ENCODE results near the gene SCN2B. TPM values are rescaled to one million over a fixed set of nuclear protein-coding genes. Genes with fewer than 3 reads are reported as not detected.

The SCN2B gene
- total and polyA plus RNA-seq, 2 donors = 0.73 to 1.6 TPM

DNA sequence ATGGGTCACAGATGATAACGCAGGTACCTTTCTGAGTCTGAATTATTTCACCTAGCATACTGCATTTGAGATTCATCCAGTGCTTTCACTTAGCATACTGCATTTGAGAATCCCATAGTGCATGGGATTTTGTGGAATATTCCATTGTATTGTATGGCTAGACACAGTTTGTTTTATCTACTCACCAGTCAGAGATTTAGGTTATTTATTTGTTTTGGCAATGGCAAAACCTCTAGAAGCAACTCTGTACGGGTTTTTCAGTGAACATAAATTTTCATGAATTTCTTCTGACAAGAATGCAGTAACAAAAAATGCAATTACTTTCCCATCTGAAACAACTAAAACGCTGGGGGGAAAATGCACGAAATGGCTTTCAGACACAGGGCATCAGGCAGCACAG lies 48.1 kb downstream of the SCN2B start:
- H3K27ac ChIP-seq (ENCODE audit: low read depth in 1 of 2, low read length in 1 of 2) = no peak overlapping the region
- peaks cover 0 to 3% of the 10 kb centered on the region in 2 donors for H3K27me3 ChIP-seq (ENCODE audit: control insufficient read depth in 2 of 2, insufficient read depth in 1 of 2, low read length in 1 of 2)
- 82% methylated on average over 4 of the region's 4 CpGs for WGBS
- no peaks in the 10 kb centered on the region for H3K36me3 ChIP-seq (ENCODE audit: control insufficient read depth in 2 of 2, insufficient read depth in 2 of 2, low read length in 1 of 2)
- H3K4me3 ChIP-seq (ENCODE audit: low read length in 2 of 2) = no peak overlapping the region
- H3K4me1 ChIP-seq (ENCODE audit: control insufficient read depth in 2 of 2, insufficient read depth in 2 of 2, low read length in 2 of 2) = no peaks in the 10 kb centered on the region
- DNase-seq (ENCODE audit: low read depth in 6 of 9, low spot score in 9 of 9) = no peak
- no peaks in the 10 kb centered on the region for H3K9me3 ChIP-seq (ENCODE audit: control insufficient read depth in 2 of 2, insufficient read depth in 1 of 2, low read length in 1 of 2)

DNA sequence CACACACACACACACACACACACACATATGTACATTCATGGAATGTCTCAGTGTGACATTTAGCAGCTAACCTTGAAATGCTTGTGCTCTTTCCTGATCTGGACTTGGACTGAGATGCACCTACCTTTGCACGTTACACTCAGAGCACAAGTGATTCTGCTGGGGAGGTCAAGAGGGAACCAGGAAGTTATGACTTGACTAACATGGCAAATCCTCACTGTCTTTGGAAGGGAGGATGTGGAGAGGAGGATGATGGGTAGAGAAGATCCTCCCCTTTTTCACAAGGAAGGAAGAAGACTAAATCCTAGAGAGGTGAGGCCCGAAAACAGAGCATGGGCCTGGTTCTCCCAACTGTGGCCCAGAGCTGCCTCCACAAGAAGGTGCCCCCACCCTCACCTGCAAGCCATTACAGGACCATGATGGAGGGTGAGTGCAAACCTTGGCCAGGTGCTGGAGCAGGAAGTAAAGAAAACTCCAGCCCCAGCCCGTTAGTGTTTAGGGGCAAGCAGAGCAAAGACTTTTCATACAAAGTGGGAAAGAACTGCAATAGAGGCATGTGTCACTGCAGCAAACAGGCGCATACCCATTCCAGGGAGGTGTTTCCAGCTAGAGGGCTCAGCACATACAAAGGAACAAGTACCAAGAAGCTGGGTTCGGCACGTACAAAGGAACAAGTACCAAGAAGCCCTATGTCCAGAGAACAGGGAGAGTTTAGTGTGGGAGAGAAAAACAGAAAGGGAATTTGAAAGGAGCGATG lies 50.2 kb downstream of the SCN2B start:
- WGBS = 94% methylated on average over 7 of the region's 7 CpGs
- no peaks in the 10 kb centered on the region for H3K4me1 ChIP-seq (ENCODE audit: control insufficient read depth in 2 of 2, insufficient read depth in 2 of 2, low read length in 2 of 2)

GRCh38 chr11:118124929-118125535 lies 51.4 kb downstream of the SCN2B start:
- Histone ChIP-seq H3K4me1 (ENCODE audit: control insufficient read depth in 2 of 2, insufficient read depth in 2 of 2, low read length in 2 of 2) (no peaks in the 10 kb centered on the region), H3K4me3 (ENCODE audit: low read length in 2 of 2) (no peak overlapping the region), H3K27ac (ENCODE audit: low read depth in 1 of 2, low read length in 1 of 2) (no peak overlapping the region), H3K36me3 (ENCODE audit: control insufficient read depth in 2 of 2, insufficient read depth in 2 of 2, low read length in 1 of 2) (no peaks in the 10 kb centered on the region), H3K9me3 (ENCODE audit: control insufficient read depth in 2 of 2, insufficient read depth in 1 of 2, low read length in 1 of 2) (no peaks in the 10 kb centered on the region), H3K27me3 (ENCODE audit: control insufficient read depth in 2 of 2, insufficient read depth in 1 of 2, low read length in 1 of 2) (peaks cover 0 to 3% of the 10 kb centered on the region in 2 donors)
- DNase-seq (ENCODE audit: low read depth in 6 of 9, low spot score in 9 of 9) = no peak
- 95% methylated on average over 8 of the region's 8 CpGs for WGBS

More for the DNA sequence above, 50.2 kb downstream of the SCN2B start:
- Histone ChIP-seq H3K9me3 (ENCODE audit: control insufficient read depth in 2 of 2, insufficient read depth in 1 of 2, low read length in 1 of 2) (no peaks in the 10 kb centered on the region), H3K27ac (ENCODE audit: low read depth in 1 of 2, low read length in 1 of 2) (no peak overlapping the region), H3K4me3 (ENCODE audit: low read length in 2 of 2) (no peak overlapping the region), H3K27me3 (ENCODE audit: control insufficient read depth in 2 of 2, insufficient read depth in 1 of 2, low read length in 1 of 2) (peaks cover 0 to 3% of the 10 kb centered on the region in 2 donors), H3K36me3 (ENCODE audit: control insufficient read depth in 2 of 2, insufficient read depth in 2 of 2, low read length in 1 of 2) (no peaks in the 10 kb centered on the region)
- no peak for DNase-seq (ENCODE audit: low read depth in 6 of 9, low spot score in 9 of 9)

GRCh38 chr11:118120793-118121192 lies 55.6 kb downstream of the SCN2B start:
- H3K9me3 ChIP-seq (ENCODE audit: control insufficient read depth in 2 of 2, insufficient read depth in 1 of 2, low read length in 1 of 2) = no peaks in the 10 kb centered on the region
- WGBS = 96% methylated on average over 1 of the region's 1 CpG
- H3K27me3 ChIP-seq (ENCODE audit: control insufficient read depth in 2 of 2, insufficient read depth in 1 of 2, low read length in 1 of 2) = peaks cover 0 to 3% of the 10 kb centered on the region in 2 donors
- no peaks in the 10 kb centered on the region for H3K4me1 ChIP-seq (ENCODE audit: control insufficient read depth in 2 of 2, insufficient read depth in 2 of 2, low read length in 2 of 2)
- no peak for DNase-seq (ENCODE audit: low read depth in 6 of 9, low spot score in 9 of 9)
- no peak overlapping the region for H3K4me3 ChIP-seq (ENCODE audit: low read length in 2 of 2)
- no peak overlapping the region for H3K27ac ChIP-seq (ENCODE audit: low read depth in 1 of 2, low read length in 1 of 2)
- H3K36me3 ChIP-seq (ENCODE audit: control insufficient read depth in 2 of 2, insufficient read depth in 2 of 2, low read length in 1 of 2) = no peaks in the 10 kb centered on the region

- Histone ChIP-seq H3K4me3 (ENCODE audit: low read length in 2 of 2) (no peak overlapping the region), H3K36me3 (ENCODE audit: control insufficient read depth in 2 of 2, insufficient read depth in 2 of 2, low read length in 1 of 2) (no peaks in the 10 kb centered on the region), H3K27ac (ENCODE audit: low read depth in 1 of 2, low read length in 1 of 2) (no peak overlapping the region), H3K9me3 (ENCODE audit: control insufficient read depth in 2 of 2, insufficient read depth in 1 of 2, low read length in 1 of 2) (no peaks in the 10 kb centered on the region), H3K4me1 (ENCODE audit: control insufficient read depth in 2 of 2, insufficient read depth in 2 of 2, low read length in 2 of 2) (no peaks in the 10 kb centered on the region), H3K27me3 (ENCODE audit: control insufficient read depth in 2 of 2, insufficient read depth in 1 of 2, low read length in 1 of 2) (peaks cover 0 to 3% of the 10 kb centered on the region in 2 donors)
- 70% methylated on average over 9 of the region's 9 CpGs for WGBS
- DNase-seq (ENCODE audit: low read depth in 6 of 9, low spot score in 9 of 9) = no peak
These were observed 58.4 kb downstream of the SCN2B start for GRCh38 chr11:118117790-118118601.

- no peak for DNase-seq (ENCODE audit: low read depth in 6 of 9, low spot score in 9 of 9)
- H3K36me3 ChIP-seq (ENCODE audit: control insufficient read depth in 2 of 2, insufficient read depth in 2 of 2, low read length in 1 of 2) = no peaks in the 10 kb centered on the region
- no peak overlapping the region for H3K4me3 ChIP-seq (ENCODE audit: low read length in 2 of 2)
- no peaks in the 10 kb centered on the region for H3K9me3 ChIP-seq (ENCODE audit: control insufficient read depth in 2 of 2, insufficient read depth in 1 of 2, low read length in 1 of 2)
- 97% methylated on average over 7 of the region's 7 CpGs for WGBS
- H3K27ac ChIP-seq (ENCODE audit: low read depth in 1 of 2, low read length in 1 of 2) = no peak overlapping the region
- H3K27me3 ChIP-seq (ENCODE audit: control insufficient read depth in 2 of 2, insufficient read depth in 1 of 2, low read length in 1 of 2) = peaks cover 0 to 3% of the 10 kb centered on the region in 2 donors
- no peaks in the 10 kb centered on the region for H3K4me1 ChIP-seq (ENCODE audit: control insufficient read depth in 2 of 2, insufficient read depth in 2 of 2, low read length in 2 of 2)
These were observed 61.4 kb downstream of the SCN2B start for GRCh38 chr11:118115048-118115447.

GRCh38 chr11:118114266-118114665 lies 62.2 kb downstream of the SCN2B start:
- 96% methylated on average over 1 of the region's 1 CpG for WGBS
- no peak overlapping the region for H3K27ac ChIP-seq (ENCODE audit: low read depth in 1 of 2, low read length in 1 of 2)
- no peak overlapping the region for H3K4me3 ChIP-seq (ENCODE audit: low read length in 2 of 2)
- no peaks in the 10 kb centered on the region for H3K9me3 ChIP-seq (ENCODE audit: control insufficient read depth in 2 of 2, insufficient read depth in 1 of 2, low read length in 1 of 2)
- no peaks in the 10 kb centered on the region for H3K4me1 ChIP-seq (ENCODE audit: control insufficient read depth in 2 of 2, insufficient read depth in 2 of 2, low read length in 2 of 2)
- H3K27me3 ChIP-seq (ENCODE audit: control insufficient read depth in 2 of 2, insufficient read depth in 1 of 2, low read length in 1 of 2) = peaks cover 0 to 3% of the 10 kb centered on the region in 2 donors
- no peak for DNase-seq (ENCODE audit: low read depth in 6 of 9, low spot score in 9 of 9)
- no peaks in the 10 kb centered on the region for H3K36me3 ChIP-seq (ENCODE audit: control insufficient read depth in 2 of 2, insufficient read depth in 2 of 2, low read length in 1 of 2)

DNA sequence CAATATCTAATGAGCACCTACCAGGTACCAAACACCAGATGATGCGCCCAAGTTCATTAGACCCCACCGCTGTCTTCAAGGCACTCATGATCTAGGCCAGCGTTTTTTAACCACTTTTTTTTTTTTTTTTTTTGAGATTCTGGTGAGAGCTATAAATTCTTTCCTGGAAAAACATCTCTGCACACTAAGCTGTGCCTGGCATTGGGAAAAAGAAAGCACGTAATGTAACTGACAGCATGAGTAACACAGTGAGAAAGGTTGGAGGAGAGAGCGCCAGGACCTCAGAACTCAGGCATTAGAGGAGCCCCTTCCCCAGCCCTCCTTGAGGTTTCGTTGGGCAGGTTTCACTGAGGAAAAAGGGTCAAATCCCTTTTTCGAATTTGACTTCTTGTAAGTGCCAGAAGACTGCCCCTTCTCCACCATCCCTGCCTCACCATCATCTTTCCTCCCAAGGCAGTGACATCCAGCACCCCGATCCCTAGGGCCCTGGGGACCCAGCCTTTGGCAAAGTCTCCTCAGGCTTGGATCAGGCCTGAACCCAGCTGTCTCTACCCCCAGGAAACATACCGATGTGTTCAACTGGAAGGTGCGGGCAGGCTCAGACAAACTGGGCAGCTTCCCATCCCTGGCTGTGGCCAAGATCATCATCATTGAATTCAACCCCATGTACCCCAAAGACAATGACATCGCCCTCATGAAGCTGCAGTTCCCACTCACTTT lies 63.6 kb downstream of the SCN2B start:
- H3K27me3 ChIP-seq (ENCODE audit: control insufficient read depth in 2 of 2, insufficient read depth in 1 of 2, low read length in 1 of 2) = peaks cover 0 to 2% of the 10 kb centered on the region in 2 donors
- no peak overlapping the region for H3K27ac ChIP-seq (ENCODE audit: low read depth in 1 of 2, low read length in 1 of 2)
- H3K36me3 ChIP-seq (ENCODE audit: control insufficient read depth in 2 of 2, insufficient read depth in 2 of 2, low read length in 1 of 2) = no peaks in the 10 kb centered on the region
- H3K4me1 ChIP-seq (ENCODE audit: control insufficient read depth in 2 of 2, insufficient read depth in 2 of 2, low read length in 2 of 2) = no peaks in the 10 kb centered on the region
- no peak for DNase-seq (ENCODE audit: low read depth in 6 of 9, low spot score in 9 of 9)
- 93% methylated on average over 11 of the region's 11 CpGs for WGBS
- no peaks in the 10 kb centered on the region for H3K9me3 ChIP-seq (ENCODE audit: control insufficient read depth in 2 of 2, insufficient read depth in 1 of 2, low read length in 1 of 2)
- no peak overlapping the region for H3K4me3 ChIP-seq (ENCODE audit: low read length in 2 of 2)
